ENCODE measurements around the gene ALOXE3. TPM values are rescaled to one million over a fixed set of nuclear protein-coding genes. Genes with fewer than 3 reads are reported as not detected.

ALOXE3 gene
- polyA plus RNA-seq, 12 donors = 0.08 to 0.37 (median 0.22) TPM; not detected in 9

DNA sequence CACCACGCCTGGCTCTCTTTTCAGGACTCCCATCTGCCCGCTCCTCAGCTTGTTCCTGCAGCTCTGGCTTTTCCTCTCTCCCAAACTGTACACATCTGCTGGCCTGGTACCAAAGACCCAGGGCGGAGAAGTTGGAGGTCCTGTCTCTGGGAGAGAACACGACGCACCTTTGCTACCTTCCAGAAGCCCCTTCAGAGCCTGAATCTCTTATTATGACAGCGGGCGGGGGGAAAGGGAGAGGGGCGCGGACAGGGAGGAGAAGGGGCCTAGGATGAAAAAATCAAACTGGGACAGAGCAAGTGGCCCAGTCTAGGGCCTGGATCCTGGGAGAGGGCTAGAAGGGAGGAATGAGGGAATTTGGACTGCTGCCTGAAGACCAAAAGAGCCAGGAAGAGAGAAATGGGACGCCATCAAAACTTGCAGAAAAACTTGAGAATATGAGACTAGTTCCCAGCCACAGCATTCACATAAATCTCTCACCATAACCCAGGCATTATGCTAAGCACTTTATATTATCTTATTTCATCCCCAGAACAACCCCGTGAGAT lies 36.4 kb upstream of the ALOXE3 start:
- peak; percentile 78 for DNase-seq

DNA sequence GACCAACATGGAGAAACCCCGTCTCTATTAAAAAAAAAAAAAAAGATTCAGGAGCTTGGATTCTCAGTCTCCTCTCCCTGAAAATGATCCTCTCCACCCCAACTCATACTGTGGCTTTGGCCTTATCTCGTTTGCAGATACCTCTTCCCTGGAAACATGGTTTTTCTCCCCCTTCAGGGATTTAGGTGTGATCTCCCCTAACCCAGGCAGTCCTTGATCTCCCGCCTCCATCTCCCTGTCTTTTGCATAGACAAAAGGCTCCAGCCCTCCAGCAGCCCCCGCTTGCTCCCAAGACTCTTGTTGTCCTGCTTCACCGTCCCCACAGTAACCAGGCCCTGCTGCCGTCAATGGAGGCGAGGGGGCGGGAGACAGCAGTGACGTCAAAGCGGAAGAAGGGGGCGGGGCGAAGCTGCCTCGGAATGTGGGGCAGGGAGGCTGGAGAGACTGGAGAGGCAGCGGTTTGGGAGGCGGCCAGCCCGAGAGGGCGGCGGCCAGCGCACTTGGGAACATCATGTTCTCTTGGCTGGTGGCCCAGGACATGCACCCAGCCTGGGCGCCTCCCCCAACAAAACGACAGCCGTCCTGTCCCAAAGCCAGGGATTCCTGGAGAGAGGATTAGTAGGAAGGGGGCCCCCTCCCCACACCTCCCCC lies 35.8 kb upstream of the ALOXE3 start:
- DNase-seq = peak; percentile 100

DNA sequence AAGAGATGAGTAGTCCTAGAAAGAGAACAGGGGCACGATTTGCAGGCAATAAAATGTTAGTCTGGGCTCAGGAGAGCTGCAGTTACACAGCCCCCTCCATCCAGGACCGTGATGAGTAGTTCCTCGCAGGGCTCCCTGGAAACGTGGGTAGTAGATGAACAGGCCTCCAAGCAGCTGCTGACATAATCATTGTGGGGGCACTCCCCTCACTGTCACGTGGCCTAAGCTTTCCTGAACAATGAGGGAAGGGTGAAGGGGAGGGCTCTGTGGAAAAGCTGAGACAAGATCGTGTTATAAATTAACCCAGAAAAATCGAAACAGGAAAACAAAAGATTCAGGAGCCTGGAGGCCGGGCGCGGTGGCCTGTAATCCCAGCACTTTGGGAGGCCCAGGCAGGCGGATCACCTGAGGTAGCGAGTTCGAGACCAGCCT lies 35.2 kb upstream of the ALOXE3 start:
- DNase-seq = peak; percentile 92

DNA sequence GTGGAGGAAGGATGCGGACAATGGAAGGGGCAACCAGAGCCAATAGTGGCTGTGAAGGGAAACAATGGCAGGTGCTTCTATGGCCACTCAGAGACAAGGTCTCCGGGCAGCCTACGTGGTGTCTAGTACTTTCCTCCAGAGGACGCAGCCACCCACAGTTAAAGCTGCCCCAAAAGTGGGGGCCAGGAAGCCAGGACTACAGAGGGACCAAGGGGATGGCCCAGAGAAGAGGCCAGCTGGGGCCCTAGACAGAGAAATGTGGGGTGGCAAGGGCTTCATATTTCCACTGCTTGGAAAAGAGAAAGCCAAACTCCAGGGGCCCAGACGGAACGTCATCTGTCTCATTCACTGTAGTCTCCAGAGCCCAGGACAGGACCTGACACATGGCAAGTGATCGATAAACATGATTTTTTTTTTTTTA lies 34.7 kb upstream of the ALOXE3 start:
- DNase-seq = no peak

DNA sequence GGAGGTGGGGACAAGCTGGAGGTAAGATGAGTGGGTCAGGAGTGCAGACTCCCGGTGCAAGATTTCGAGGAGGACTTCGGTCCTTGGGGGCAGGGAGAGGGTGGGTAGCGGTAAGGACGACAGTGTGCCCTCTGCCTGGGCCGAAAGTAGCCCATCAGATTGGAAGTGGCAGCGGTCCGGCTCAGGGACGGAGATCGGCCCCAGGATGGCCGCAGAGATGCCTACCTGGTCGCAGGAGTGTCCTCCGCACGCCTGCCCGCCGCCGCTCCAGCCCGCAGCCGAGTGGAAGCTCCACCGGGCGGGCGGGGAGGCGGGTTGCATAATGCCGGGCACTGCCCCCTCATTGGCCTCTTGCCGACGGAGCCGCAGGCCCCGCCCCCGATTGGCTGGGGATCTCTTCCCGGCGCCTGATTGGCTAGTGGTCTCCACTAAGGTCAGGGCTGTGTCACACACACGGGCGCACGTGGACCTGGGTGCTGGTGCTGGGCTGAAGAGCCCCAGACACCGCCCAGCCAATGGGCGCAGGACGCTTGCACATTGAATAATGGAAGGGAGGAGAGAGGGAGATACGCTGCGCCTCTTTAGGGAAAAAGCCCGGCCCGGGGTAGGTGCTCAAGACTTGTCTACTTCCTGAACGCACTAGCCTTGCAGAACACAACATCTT lies 33.9 kb upstream of the ALOXE3 start, which contains the start of gene PER1:
PER1 (minus strand) TSS at position 293 of the 664 bp plus-strand sequence. CDS start 1,698 bp downstream, outside the sequence.
- peak; percentile 86 for DNase-seq

DNA sequence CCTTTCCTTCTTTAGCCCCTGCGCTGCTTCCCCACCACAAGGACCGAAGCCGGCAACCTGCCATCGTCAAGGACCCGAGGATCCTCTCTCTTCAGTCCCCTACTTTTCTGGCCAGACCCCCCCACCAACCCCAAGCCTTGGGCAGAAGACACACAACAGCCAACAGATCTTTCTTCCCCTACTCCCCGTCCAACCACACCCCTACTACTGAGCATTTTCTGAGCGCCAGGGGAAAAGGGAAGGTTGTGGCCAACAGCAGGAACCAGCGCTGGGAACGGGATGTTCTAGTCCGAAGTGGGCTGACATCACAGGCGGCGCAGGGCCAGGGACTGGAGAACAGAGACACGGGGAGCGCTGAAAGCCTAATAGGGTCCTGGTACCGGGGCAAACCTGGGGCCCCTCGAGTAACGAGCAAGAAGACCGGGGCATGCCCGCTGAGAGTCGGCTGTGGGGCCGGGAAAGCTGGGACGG lies 33.4 kb upstream of the ALOXE3 start:
- peak; percentile 90 for DNase-seq

DNA sequence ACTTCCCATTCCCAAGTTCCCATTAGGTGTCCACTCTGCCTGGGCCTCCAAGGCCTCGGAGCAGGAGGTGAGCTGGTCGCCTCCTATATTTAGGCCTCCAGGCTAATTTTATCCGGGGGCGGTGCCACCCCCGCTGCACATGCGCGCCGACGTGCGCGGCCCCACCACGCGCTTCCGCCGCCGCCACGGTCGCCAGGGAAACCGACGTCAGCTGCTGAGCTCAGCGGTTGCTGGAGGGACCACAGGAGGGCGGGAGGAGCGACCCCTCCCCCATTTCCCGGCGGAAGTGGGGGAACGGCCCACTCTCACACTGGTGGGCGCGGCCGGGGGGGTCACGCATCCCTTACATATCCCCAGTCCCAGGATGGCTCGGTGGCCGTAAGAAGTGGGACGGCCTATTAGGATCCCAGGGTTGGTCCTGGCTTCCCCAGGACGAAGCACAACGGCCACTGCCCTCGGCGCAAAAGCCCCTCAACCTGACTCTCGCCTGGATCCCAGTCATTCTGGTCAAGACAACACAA lies 32.9 kb upstream of the ALOXE3 start:
- DNase-seq = peak; percentile 95

DNA sequence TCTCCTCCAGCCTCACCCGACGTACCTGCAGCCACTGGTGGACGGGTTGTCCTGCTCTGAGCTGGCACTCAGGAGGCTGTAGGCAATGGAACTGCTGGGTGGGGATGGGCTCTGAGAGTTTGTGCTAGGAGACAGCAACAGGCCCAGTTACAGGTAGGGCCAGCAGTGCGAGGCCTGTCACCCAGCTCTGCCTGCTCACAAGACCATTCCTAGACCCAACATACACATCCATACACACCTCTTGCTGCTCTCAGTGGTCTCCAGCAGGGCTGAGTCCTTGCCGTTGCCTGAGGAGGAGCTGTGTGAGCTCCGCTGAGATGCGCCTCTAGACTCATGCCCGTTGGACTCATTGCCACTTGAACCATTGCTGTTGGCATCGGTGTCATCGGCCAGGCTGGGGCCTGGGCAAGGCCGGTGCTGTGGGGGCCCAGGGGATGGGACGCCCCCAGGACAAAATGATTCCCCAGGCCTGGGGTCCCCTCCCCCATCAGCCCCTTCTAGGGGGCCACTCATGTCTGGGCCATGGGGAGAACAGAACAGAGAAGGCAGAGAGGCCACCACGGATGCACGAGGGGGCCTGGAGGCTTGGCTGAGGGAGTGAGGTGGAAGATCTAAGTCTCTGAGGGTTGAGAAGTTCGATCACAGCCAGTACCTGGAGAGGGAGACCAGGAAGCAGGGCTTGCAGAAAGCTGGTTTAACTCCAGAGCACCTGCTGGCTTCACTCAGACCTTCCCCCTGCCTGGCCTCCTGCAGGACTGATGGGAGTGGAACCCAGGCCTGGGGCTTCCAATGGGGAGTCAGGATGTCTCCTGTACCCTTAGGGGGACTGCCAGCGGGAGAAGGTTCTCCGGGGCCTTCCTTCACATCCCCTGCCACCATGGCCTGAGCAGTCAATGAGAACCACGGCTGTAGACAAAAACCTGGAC lies 32.1 kb upstream of the ALOXE3 start:
- DNase-seq = no peak

DNA sequence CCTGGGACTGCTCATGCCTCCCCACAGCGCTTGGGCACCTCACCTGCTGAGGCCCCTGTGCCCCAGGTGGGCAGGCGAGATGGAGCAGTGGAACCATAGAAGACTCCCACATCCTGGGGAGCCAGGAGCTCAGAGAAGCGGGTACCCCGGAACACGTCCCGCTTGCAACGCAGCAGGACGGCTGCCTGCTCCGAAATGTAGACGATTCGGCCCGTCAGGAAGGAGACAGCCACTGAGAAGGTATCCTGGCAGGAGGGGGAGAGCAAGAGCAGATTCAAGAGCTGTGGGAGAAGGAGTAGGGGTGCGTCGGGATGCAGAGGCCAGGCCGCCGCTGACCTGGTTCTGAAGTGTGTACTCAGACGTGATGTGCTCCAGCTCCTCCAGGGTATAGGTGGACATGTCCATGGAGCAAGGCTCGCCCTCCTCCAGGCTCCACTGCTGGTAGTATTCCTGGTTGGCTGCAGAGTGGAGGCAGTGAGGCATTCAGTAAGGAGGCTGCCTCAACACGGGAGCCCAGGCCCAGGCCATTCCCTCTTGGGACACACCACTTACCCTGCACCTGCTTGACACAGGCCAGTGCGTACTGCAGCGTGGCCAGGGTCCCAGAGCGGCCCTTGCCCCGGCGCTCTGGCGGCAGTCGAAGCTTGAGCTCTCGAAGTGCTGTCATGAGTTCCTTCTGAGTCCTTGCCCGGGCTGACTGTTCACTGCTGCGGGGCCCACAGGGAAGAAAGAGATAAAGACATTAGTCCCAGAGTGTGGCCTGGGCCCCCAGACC lies 31.3 kb upstream of the ALOXE3 start:
- DNase-seq = no peak

DNA sequence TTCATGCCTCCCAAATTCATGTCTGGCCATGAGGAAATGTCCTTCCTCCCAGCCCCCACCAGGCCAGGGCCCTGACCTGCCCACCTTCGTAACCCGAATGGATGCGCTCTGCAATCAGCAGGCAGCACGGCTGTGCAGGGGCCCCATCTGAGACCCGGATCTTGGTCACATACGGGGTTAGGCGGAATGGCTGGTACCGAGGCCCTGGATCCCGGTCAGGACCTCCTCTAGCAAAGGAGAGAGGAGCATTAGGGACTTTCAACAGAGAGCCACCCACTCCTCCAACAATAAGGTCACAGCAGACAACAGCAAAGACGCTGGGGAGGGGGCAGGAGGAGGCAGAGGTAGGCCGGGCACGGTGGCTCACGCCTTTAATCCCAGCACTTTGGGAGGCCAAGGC lies 30.2 kb upstream of the ALOXE3 start:
- DNase-seq = no peak

DNA sequence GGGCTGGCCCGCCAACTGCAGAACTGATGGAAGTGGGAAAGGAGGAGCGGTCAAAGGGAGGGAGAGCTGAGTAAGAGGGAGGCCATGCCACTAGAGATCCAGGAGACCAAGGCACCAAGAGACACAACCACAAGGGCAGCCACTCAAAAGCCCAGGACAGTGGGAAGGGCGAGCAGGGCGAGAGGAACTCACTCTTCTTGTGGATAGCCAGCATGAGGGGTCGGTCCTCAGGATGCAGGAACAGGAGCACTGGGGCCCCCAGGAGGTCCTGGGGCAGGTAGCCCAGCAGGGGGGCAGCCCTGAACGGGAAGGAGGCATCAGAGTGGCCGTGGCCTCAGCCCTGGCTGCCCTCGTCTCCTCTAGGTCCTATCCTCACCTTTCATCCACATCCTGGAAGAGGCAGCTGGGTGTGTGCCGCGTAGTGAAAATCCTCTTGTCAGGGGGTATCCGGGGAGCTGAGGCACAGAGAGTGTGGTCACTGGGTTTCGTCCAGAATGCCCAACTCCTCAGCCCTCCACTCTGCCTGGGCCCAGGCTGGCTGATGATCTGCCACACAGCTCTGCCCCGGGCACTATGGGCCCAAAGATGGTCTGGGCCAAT lies 29.6 kb upstream of the ALOXE3 start:
- no peak for DNase-seq

DNA sequence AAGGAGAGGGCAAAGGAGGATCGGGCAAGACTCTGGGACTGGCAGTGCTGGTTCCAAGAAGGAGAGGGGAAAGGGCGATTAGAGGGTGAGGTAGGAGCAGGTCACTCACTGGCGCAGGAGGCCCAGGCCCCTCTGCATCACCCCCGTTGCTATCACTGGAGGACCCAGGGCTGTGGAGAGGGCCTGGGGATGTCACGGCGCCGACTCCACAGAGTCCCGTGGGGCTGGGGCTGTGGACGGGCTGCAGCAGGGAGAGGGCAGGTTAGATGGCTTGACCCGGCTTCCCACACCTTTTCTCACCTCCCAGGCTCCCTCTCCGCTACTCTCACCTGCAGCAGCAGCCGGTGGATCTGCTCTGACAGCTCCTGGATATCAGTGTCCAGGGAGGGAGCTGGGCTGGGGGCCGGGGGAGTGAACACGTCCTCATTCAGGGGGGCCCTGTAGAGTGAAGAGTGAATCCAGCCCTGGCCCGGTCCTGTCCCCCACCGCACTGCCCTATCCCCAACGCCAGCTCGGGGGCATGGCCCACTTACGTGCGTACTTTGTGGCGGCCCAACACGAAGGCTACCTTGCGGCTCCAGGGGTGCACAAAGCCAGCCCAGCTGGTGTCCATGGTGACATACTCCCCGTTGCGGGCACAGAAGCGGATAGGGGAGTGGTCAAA lies 29.0 kb upstream of the ALOXE3 start:
- DNase-seq = no peak

DNA sequence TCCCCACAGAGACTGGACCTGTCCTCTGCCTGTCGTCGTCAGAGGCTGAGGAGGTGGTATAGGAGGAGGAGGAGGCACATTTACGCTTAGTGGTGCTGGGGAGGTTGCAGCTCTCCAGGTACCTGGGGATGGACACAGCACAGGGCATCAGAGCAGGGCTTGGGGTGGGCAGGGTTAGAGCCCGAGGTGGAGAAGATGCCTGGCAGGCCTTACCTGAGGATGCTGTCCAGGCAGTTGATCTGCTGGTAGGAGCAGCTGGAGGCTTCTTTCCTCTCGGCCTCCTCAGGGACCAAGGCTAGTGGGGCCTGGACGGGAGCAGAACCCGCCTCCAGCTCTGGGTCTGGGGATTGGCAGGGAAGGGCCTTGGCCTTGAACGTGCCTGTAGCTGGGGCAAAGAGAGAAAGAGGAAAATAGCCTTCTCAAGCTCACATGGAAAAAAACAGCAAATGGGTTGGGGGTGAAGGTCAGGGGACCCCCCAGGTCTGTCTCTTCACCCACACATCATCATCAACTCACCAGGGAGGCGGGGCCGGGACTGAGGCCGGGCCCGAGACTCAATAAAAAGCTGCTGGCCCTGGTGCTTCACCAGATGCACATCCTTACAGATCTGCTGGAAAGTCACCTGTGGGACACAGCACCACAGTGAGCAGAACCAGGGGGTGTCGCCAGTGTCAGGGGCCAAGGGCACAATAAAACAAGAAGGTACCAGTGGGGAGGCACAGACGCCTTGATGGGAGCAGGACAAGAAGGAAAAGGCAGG lies 28.2 kb upstream of the ALOXE3 start:
- DNase-seq = no peak

DNA sequence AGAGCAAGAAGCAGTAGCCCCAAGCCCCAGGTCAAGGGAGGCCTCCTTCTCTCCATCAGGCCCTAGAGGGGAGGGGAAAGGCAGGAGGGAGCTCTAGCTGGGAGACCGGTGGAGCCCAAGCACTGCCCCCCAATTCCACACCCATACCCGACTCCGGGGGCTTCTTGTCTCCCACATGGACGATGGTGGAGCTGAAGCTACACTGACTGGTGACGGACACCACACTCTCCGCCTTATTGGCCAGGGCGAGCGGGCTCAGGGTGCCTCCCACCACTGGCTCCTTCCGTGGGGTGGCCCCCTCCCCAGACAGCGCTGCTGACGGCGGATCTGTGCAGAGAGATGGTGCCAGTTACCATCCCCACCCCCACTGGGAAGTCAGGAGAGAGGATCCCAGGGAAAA lies 27.5 kb upstream of the ALOXE3 start:
- no peak for DNase-seq

DNA sequence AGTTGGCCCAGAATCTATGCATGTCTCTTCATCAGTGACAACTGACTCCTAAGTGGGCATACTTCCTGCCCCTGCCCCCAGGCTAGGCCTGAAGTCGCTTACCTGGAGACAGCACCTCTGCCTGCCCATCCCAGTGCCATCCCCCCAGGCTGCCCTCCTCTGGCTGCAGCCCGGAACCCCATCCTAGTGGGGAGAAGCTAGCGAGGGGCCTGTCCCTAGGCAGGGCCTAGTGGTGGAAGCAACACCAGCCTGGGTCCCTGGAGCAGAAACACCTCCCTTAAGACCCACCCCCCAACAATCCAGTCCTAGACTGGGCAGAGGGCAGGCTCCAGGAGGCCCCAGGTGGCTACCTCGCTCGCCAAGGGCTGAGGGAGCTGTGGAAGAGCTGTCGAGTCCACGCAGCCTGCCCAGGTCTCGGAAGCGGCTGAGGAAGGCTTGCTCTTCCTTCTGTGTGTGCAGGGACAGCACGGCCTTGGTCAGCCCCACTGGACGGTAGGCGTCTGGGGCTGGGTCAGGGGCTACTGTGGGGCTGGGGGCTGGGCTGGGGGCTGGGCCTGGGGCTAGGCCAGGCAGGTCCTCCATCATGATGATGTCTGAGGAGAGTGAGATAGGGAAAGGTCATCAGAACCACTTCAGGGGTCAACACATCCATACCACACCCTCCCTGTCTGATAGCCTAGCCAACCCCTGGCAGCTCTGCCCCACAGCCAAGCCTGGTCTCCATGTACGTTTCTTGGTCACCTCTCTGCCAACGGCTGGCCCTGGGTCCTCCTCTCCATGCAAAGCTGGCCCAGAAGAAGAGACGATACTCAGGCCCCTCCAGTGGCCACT lies 26.3 kb upstream of the ALOXE3 start:
- no peak for DNase-seq

DNA sequence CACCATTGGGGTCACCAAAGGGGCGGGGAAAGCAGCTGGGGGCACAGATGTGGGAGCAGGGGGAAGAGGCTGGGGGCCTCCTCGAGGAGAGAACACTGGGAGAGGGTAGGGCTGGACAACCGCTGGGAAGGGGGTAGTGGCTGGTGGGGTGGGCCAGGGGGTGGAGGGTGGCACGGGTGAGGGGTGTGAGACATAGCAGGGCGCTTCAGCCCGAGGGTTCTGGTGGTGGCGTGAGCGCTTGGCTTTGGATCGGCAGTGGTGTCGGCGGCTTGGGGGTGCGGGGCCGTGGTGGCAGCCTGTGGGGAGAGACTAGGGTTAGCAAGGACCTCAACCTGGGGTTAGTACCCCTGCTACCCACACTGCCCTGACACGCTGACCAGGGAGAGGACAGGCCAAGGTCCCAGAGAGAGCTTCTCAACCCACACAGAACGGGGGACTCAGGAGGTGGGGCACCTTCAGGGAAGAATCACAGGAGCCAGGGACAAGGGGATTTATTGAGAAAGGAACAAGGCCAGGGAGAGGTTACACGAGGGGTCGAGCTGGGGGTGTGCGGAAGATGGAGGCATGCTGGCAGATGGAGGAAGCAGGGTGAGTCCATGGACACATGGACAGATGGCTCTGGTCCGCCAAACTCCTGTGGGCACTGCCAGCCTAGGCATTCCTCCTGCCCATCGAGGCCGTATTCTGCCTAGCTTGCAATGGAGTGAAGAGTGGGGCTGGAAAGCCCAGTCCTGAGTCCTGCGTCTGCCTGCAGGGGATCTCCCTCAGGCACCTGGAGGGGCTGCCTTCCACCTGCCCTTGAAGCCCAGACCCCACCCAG lies 25.5 kb upstream of the ALOXE3 start:
- DNase-seq = no peak

DNA sequence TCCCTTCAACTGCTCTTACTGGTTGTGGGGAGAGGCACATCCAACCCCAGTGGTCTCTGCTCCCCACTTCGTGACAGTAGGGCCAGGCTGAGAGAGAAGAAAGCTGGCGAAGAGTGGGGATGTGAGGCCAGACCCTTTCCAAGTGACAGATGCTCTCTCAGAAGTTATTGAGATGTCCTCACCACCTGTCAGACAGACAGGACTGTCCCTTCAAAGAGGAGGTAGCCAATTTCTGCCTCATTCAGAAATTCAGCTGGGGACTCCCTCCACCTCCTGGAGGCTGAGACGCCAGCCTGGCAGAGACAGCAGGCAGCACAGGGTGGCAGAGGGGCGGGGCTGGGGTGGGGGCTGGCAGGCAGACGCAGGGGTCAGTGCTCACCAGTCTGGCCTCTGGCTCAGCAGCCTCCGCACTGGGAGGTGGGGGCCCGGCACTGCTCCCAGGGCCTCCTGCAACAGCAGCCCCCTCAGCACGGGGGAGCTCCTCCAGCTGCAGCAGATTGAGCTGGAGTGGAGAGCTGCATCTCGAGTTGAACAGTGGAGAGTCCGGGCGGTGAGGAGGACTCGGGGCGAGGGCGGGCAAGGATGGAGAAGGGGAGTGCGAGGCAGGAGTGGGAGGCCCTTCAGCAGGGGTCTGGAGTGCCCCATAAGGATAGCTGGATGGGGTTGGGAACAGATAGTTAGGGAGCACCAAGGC lies 24.7 kb upstream of the ALOXE3 start:
- no peak for DNase-seq
